ENCODE results near the gene CENPVL3.
"Not testable (repeated sequence)": the region's sequence is repeated elsewhere in the genome, so short reads cannot be mapped to it uniquely, and the experiment has no call there.

Gene CENPVL3

GRCh38 chrX:51618241-51619155 lies at the start of gene CENPVL3:
TSS of gene CENPVL3 (minus strand) at chrX:51618912. CDS start at chrX:51618873, 39 bp downstream.
- DNase-seq: not testable (repeated sequence)

GRCh38 chrX:51665981-51666380 lies 47.3 kb upstream of the CENPVL3 start:
- DNase-seq: no peak

- DNase-seq: no peak
Observed at GRCh38 chrX:51643377-51643776, 24.7 kb upstream of the CENPVL3 start.

GRCh38 chrX:51641421-51642021 lies 22.8 kb upstream of the CENPVL3 start:
- DNase-seq: no peak

GRCh38 chrX:51636511-51636910 lies 17.8 kb upstream of the CENPVL3 start:
- DNase-seq: not testable (repeated sequence)

GRCh38 chrX:51614353-51615012 lies 4.2 kb downstream of the CENPVL3 start:
- no peak for DNase-seq

- DNase-seq: no peak
Observed at GRCh38 chrX:51608766-51609165, 9.9 kb downstream of the CENPVL3 start.

- DNase-seq: no peak
Observed at GRCh38 chrX:51608126-51608525, 10.6 kb downstream of the CENPVL3 start.

- no peak for DNase-seq
Observed at GRCh38 chrX:51606446-51606845, 12.3 kb downstream of the CENPVL3 start.

GRCh38 chrX:51598899-51599298 lies 19.8 kb downstream of the CENPVL3 start:
- DNase-seq: no peak

- DNase-seq: no peak
Observed at GRCh38 chrX:51571874-51572273, 46.8 kb downstream of the CENPVL3 start.

- no peak for DNase-seq
Observed at GRCh38 chrX:51569561-51569960, 49.2 kb downstream of the CENPVL3 start.

GRCh38 chrX:51568586-51568985 lies 50.1 kb downstream of the CENPVL3 start:
- DNase-seq: no peak
